Measurements from ENCODE around the gene C20orf96. TPM values are rescaled to one million over a fixed set of nuclear protein-coding genes. Genes with fewer than 3 reads are reported as not detected.
A peak's percentile ranks its signal among the peaks of the same experiment; 100 is the strongest.

C20orf96 gene
- total and polyA plus RNA-seq, 2 of the 4 experiments (the other 2 are of a cell fraction): 2.0 to 9.8 TPM

DNA sequence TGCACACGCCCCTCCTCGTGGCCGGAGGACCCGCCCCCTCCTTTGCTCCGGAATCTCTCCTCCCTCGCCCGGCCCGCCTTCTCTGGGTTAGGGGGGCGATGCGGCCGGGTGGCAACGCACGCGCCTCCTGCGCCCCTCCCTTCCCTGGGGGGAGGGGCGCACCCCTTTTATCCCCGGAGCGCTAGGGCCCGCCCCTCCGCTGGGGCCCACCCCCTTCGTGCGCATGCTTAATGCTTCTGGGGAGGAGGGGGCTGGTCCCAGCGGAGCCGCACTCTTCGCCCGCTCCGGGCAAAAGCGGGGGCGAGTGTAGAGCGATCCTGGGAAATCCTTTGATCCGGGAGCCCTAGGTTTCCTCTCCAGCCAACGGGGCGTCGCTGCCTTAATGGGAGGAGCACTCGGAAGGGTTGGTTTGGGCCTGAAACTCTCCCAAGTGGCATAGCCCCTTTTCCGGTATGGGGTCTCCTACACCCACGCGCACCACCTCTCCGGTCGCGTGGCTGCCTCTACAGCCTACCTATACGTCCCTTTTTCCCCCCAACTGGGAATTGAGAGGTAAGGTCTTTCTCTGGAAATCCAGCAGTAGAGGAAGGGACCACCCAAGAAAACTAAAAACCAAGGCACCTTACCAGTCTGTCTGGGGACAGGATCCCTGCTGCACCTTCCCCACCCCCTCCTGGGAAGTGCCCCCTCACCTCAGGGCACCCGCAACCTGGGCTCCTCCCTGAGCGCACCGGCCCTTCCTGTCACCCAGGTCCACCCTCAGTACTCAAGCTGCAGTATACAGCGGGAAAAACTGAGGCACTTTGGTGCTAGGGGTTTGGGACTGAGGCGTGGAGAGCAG is 36.9 kb upstream of the C20orf96 start:
- H3K18ac ChIP-seq (ENCODE audit: low read depth, low read length): peak overlapping the region; percentile 7; the same call in 1 of the 2 replicates
- dilution Hi-C loops (cut with HindIII; ENCODE audit: low sequenced_read_pairs, unreplicated experiment): no loop called here
- no TSS peak for BruUV-seq (replicated peaks)

More for the DNA sequence above, 36.9 kb upstream of the C20orf96 start:
- Histone ChIP-seq H3K4me3 (ENCODE audit: insufficient read depth, low read depth, low read length) (peak overlapping the region; percentile 94), H3K9me3 (ENCODE audit: control insufficient read depth, insufficient read depth, low read length) (no peaks in the 10 kb centered on the region), H3K4me1 (ENCODE audit: control insufficient read depth, insufficient read depth, low read length) (peaks cover 17% of the 10 kb centered on the region), H2BK15ac (ENCODE audit: low read depth, low read length) (no peak overlapping the region), H3K27me3 (ENCODE audit: control insufficient read depth, insufficient read depth, low read length) (no peaks in the 10 kb centered on the region), H3K27ac (ENCODE audit: insufficient read depth, low read length) (peak overlapping the region; percentile 97), H2BK120ac (ENCODE audit: low read depth, low read length) (no peak overlapping the region), H3K36me3 (ENCODE audit: control insufficient read depth, insufficient read depth, low read length) (peaks cover 8% of the 10 kb centered on the region; the same call in 1 of the 2 replicates), H3K23ac (ENCODE audit: low read depth, low read length) (peak overlapping the region; percentile 69), H4K8ac (ENCODE audit: low read depth in 2 of 2, low read length in 2 of 2) (peak overlapping the region; percentile 36 to 57; a peak in 3 of 4 replicates), H2BK20ac (ENCODE audit: low read depth, low read length) (no peak overlapping the region), H3K9me1 (ENCODE audit: insufficient read depth, low read length) (peaks cover 4% of the 10 kb centered on the region; the same call in 1 of the 2 replicates), H3K56ac (ENCODE audit: extremely low read depth, insufficient read depth, low read length) (peak overlapping the region; percentile 70; the same call in 1 of the 2 replicates), H3K14ac (replicated peaks; ENCODE audit: low read depth, low read length) (peak overlapping the region; percentile 58), H3K4me2 (ENCODE audit: low read depth, low read length) (peak overlapping the region; percentile 89), H3K79me1 (ENCODE audit: low read depth in 1 of 2, low read length in 2 of 2) (peaks cover 24 to 44% of the 10 kb centered on the region in 2 experiments; a peak in 3 of 4 replicates), H4K91ac (ENCODE audit: insufficient read depth, low read depth, low read length) (peak overlapping the region; percentile 3; the same call in 1 of the 2 replicates), H2AK9ac (replicated peaks; ENCODE audit: low read depth, low read length, poor library complexity) (peak overlapping the region; percentile 99), H3K9ac (ENCODE audit: low read depth, low read length) (peak overlapping the region; percentile 83), H2BK5ac (ENCODE audit: low read depth, low read length, poor library complexity, severe bottlenecking) (no peak overlapping the region), H2AFZ (replicated peaks; ENCODE audit: low read length, poor library complexity) (peak overlapping the region; percentile 81), H4K5ac (ENCODE audit: low read depth, low read length) (no peak overlapping the region; the same call in 1 of the 2 replicates), H4K20me1 (ENCODE audit: insufficient read depth, low read length) (peaks cover 51% of the 10 kb centered on the region), H3K4ac (ENCODE audit: low read depth, low read length) (peak overlapping the region; percentile 23), H2AK5ac (ENCODE audit: low read depth, low read length) (peak overlapping the region; percentile 71)
- peak; percentile 100 for TF ChIP-seq MAZ (IDR thresholded peaks at IDR 0.05; ENCODE audit: borderline replicate concordance, low read depth, low read length)
- TF ChIP-seq RFX5 (IDR thresholded peaks at IDR 0.05; ENCODE audit: low read depth, low read length): peak; percentile 51; the same call in 1 of the 2 replicates
- TF ChIP-seq MXI1 (IDR thresholded peaks at IDR 0.05; ENCODE audit: borderline replicate concordance, low read depth, low read length): peak; percentile 67; the same call in 1 of the 2 replicates
- TF ChIP-seq BHLHE40 (IDR thresholded peaks at IDR 0.05; ENCODE audit: low read depth, low read length): peak; percentile 81
- TF ChIP-seq, protein P1, sequence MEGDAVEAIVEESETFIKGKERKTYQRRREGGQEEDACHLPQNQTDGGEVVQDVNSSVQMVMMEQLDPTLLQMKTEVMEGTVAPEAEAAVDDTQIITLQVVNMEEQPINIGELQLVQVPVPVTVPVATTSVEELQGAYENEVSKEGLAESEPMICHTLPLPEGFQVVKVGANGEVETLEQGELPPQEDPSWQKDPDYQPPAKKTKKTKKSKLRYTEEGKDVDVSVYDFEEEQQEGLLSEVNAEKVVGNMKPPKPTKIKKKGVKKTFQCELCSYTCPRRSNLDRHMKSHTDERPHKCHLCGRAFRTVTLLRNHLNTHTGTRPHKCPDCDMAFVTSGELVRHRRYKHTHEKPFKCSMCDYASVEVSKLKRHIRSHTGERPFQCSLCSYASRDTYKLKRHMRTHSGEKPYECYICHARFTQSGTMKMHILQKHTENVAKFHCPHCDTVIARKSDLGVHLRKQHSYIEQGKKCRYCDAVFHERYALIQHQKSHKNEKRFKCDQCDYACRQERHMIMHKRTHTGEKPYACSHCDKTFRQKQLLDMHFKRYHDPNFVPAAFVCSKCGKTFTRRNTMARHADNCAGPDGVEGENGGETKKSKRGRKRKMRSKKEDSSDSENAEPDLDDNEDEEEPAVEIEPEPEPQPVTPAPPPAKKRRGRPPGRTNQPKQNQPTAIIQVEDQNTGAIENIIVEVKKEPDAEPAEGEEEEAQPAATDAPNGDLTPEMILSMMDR (conservative IDR thresholded peaks at IDR 0.05; ENCODE audit: low read depth, low read length): no peak
- ATAC-seq (ENCODE audit: low read depth) (peak; percentile 49), DNase-seq (peak; percentile 92)
- intact Hi-C loops (cut with micrococcal nuclease): loop anchor here (1.0 kb wide), 1 partner anchor 30 kb away; the partner anchor contains the start of gene ZCCHC3
- POLR2A ChIA-PET (ENCODE audit: unreplicated experiment): interaction anchor here (0.6 to 0.7 kb wide), 2 partner anchors 66 to 73 kb away, joined by 10 to 12 read pairs; no protein-coding TSS in a partner anchor
- in situ Hi-C loops (cut with MboI; ENCODE audit: low sequenced_read_pairs): no loop called here
- 17% methylated on average over 1 of the region's 47 CpGs; no CpG with 5 or more reads in 1 of the 2 experiments for WGBS, 2 experiments (ENCODE audit: extremely low coverage in 2 of 2, insufficient read length in 1 of 2)
- CTCF ChIA-PET: no interaction called here
